SK-N-SH (cell line): Measurements from ENCODE around the gene PEAK1. TPM values are rescaled to one million over a fixed set of nuclear protein-coding genes. Genes with fewer than 3 reads are reported as not detected.

ENCODE experiments used
- CTCF ChIA-PET: fragments of 300-600, 350-600 bp; formaldehyde crosslinking; extraction: SDS; loops from one replicate; lab custom pipeline; 2021; lab: Yijun Ruan, JAX
- POLR2A ChIA-PET: fragments of 350-600 bp; sonication (Branson Sonifier 250); formaldehyde crosslinking; extraction: SDS; loops from one replicate; lab custom pipeline; 2020; ENCODE audit warnings: antibody characterized with exemption, inconsistent platforms; lab: Yijun Ruan, JAX
- DNase-seq: peaks from one replicate; pipeline ENCODE4 v3.0.0; 2012
- H2AFZ ChIP-seq: fragments of 200-600 bp; sonication (generic); 2 replicates; pipeline ENCODE4 v1.8.1; 2016; ENCODE audit warnings: antibody characterized with exemption, mild to moderate bottlenecking, low read depth
- H3F3A ChIP-seq: fragments of 200-600 bp; sonication (generic); replicated peaks from 2 replicates; pipeline ENCODE3; 2016; ENCODE audit warnings: antibody characterized with exemption, mild to moderate bottlenecking; ENCODE audit not compliant: insufficient read depth
- H3K27ac ChIP-seq, 2 experiments: fragments of 200-500 bp in 1 of 2; fragments of 200-600 bp in 1 of 2; sonication (Bioruptor generic) in 1 of 2; sonication (generic), shearing (Covaris generic) in 1 of 2; 2 replicates each; pipeline versions ENCODE4 v1.5.1 to v1.6.1; 2014 to 2016; ENCODE audit warnings: low read depth in 2 of 2, inconsistent platforms in 1 of 2, low read length in 1 of 2, mild to moderate bottlenecking in 1 of 2, mixed read lengths in 1 of 2
- H3K27me3 ChIP-seq: fragments of 200-600 bp; sonication (generic), shearing (Covaris generic); 2 replicates; pipeline ENCODE4 v1.6.1; 2016; ENCODE audit warnings: mixed run types; ENCODE audit not compliant: insufficient read depth
- H3K36me3 ChIP-seq, 2 experiments: fragments of 200-500 bp in 1 of 2; fragments of 200-600 bp in 1 of 2; sonication (Bioruptor generic) in 1 of 2; sonication (generic) in 1 of 2; replicated peaks in 1 of 2; 2 replicates each; pipeline versions ENCODE3 to v1.5.1; 2014 to 2016; ENCODE audit warnings: low read length in 1 of 2, mild to moderate bottlenecking in 1 of 2; ENCODE audit not compliant: insufficient read depth in 2 of 2, control insufficient read depth in 1 of 2
- H3K4me1 ChIP-seq, 2 experiments: fragments of 200-500 bp in 1 of 2; fragments of 200-600 bp in 1 of 2; sonication (Bioruptor generic) in 1 of 2; sonication (generic), shearing (Covaris generic) in 1 of 2; 2 replicates each; pipeline versions ENCODE4 v1.5.1 to v1.6.1; 2014 to 2016; ENCODE audit warnings: low read depth in 1 of 2, low read length in 1 of 2, mixed run types in 1 of 2; ENCODE audit not compliant: insufficient read depth in 2 of 2, control insufficient read depth in 1 of 2
- H3K4me2 ChIP-seq: fragments of 200-600 bp; sonication (generic), shearing (Covaris generic); 2 replicates; pipeline ENCODE4 v1.6.1; 2017; ENCODE audit warnings: mixed run types
- H3K4me3 ChIP-seq, 2 experiments: fragments of 200-500 bp in 1 of 2; fragments of 200-600 bp in 1 of 2; sonication (Bioruptor generic) in 1 of 2; sonication (generic), shearing (Covaris generic) in 1 of 2; 2 replicates each; pipeline versions ENCODE4 v1.5.1 to v1.8.1; 2014 to 2016; ENCODE audit warnings: low read depth in 2 of 2, inconsistent platforms in 1 of 2, low read length in 1 of 2, mild to moderate bottlenecking in 1 of 2, mixed read lengths in 1 of 2, moderate library complexity in 1 of 2
- H3K79me2 ChIP-seq: fragments of 200-600 bp; sonication (generic); 2 replicates; pipeline ENCODE4 v1.8.1; 2017; ENCODE audit warnings: mild to moderate bottlenecking; ENCODE audit not compliant: insufficient read depth
- H3K9ac ChIP-seq: fragments of 200-600 bp; sonication (generic); 2 replicates; pipeline ENCODE4 v1.6.1; 2017; ENCODE audit warnings: mixed run types
- H3K9me2 ChIP-seq: fragments of 200-600 bp; sonication (generic); 2 replicates; pipeline ENCODE4 v1.6.1; 2017; ENCODE audit warnings: mixed run types
- H3K9me3 ChIP-seq: fragments of 200-600 bp; sonication (generic); 2 replicates; pipeline ENCODE4 v1.6.1; 2017; ENCODE audit warnings: mixed run types, mild to moderate bottlenecking, moderate library complexity
- H4K20me1 ChIP-seq: fragments of 200-600 bp; sonication (generic); 2 replicates; pipeline ENCODE4 v1.6.1; 2017; ENCODE audit warnings: mild to moderate bottlenecking, mixed run types; ENCODE audit not compliant: insufficient read depth
- ELF1 ChIP-seq: IDR thresholded peaks from 2 replicates; pipeline ENCODE4 v1.4.0; 2012
- GABPA ChIP-seq: IDR thresholded peaks from 2 replicates; pipeline ENCODE4 v1.4.0; 2012; ENCODE audit warnings: low read depth, mild to moderate bottlenecking
- GATA2 ChIP-seq: sonication (generic); formaldehyde crosslinking; IDR thresholded peaks from 2 replicates; pipeline ENCODE4 v1.5.0; 2020; ENCODE audit warnings: mild to moderate bottlenecking, missing genetic modification reagents
- MXI1 ChIP-seq: IDR thresholded peaks from 2 replicates; pipeline ENCODE4 v1.6.1; 2012; ENCODE audit warnings: mild to moderate bottlenecking, low read depth, low read length, improper control_type of control experiment
- NFIC ChIP-seq: IDR thresholded peaks from 2 replicates; pipeline ENCODE4 v1.4.0; 2012; ENCODE audit warnings: borderline replicate concordance
- NRF1 ChIP-seq: IDR thresholded peaks from 2 replicates; pipeline ENCODE4 v1.6.1; 2012; ENCODE audit warnings: low read depth, mild to moderate bottlenecking, low read length
- POLR2AphosphoS5 ChIP-seq: IDR thresholded peaks from 2 replicates; pipeline ENCODE4 v1.6.1; 2012; ENCODE audit warnings: low read depth, low read length
- RCOR1 ChIP-seq: fragments of 150-350 bp; IDR thresholded peaks from 2 replicates; pipeline ENCODE4 v1.6.1; 2017; ENCODE audit warnings: antibody characterized with exemption, low read length
- RXRA ChIP-seq: IDR thresholded peaks from 2 replicates; pipeline ENCODE4 v1.4.0; 2012; ENCODE audit warnings: low read depth, mild to moderate bottlenecking, borderline replicate concordance
- SMC3 ChIP-seq: IDR thresholded peaks from 2 replicates; pipeline ENCODE4 v1.6.1; 2012; ENCODE audit warnings: low read depth, low read length, improper control_type of control experiment
- TCF12 ChIP-seq: IDR thresholded peaks from 2 replicates; pipeline ENCODE4 v1.4.0; 2012
- TEAD4 ChIP-seq: IDR thresholded peaks from 2 replicates; pipeline ENCODE4 v1.4.0; 2012; ENCODE audit warnings: mild to moderate bottlenecking, borderline replicate concordance; ENCODE audit not compliant: insufficient read depth
- YY1 ChIP-seq: IDR thresholded peaks from 2 replicates; pipeline ENCODE4 v1.4.0; 2012; ENCODE audit warnings: low read depth, mild to moderate bottlenecking
- WGBS: methylation state at CpG from one replicate; pipeline ENCODE4 v1.1.6; 2017; ENCODE audit warnings: low lambda C conversion rate; 5-methylcytosine and 5-hydroxymethylcytosine counted together
- polyA plus RNA-seq, 3 experiments: library from polyadenylated mRNA; depleted of rRNA; stranded (reverse); fragments of >200 nt; gene quantifications; 2 replicates each; pipeline ENCODE4 v1.2.3, GENCODE V29; 2012
- TF ChIP-seq, protein P1 (sequence below): IDR thresholded peaks from 2 replicates; pipeline ENCODE4 v1.4.0; 2012; ENCODE audit warnings: low read depth
- TF ChIP-seq, protein P2 (sequence below): IDR thresholded peaks from 2 replicates; pipeline ENCODE4 v1.6.1; 2012; ENCODE audit warnings: mild to moderate bottlenecking, low read depth, low read length, moderate library complexity
- TF ChIP-seq, protein P3 (sequence below): fragments of 200-600 bp; sonication (generic); IDR thresholded peaks from 2 replicates; pipeline ENCODE4 v1.6.1; 2017; ENCODE audit warnings: antibody characterized with exemption, mild to moderate bottlenecking, moderate library complexity

PEAK1 gene
- polyA plus RNA-seq, 1 of the 3 experiments (the other 2 are of a cell fraction) = 9.0 TPM

DNA sequence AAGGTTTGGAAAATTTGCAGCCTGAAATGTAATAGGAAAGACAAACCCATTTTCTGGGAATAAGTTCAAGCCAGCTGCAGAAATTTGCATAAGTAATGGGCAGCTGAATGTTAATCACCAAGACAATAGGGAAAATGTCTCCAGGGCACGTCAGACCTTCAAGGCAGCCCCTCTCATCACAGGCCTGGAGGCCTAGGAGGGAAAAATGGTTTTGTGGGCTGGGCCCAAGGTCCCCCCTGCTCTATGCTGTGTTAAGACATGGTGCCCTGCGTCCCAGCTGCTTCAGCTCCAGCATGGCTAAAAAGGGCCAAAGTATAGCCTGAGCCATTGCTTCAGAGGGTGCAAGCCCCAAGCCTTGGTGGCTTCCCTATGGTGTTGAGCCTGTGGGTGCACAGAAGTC lies 184.3 kb downstream of the PEAK1 start:
- 87% methylated on average over 2 of the region's 2 CpGs for WGBS
- no peak overlapping the region for H2AFZ ChIP-seq
- H3K4me1 ChIP-seq = no peaks in the 10 kb centered on the region; a peak in 1 of 4 replicates
- no peak overlapping the region for H3K4me3 ChIP-seq
- H3K9ac ChIP-seq = no peak overlapping the region
- H3K9me2 ChIP-seq = no peaks in the 10 kb centered on the region; the same call in 1 of the 2 replicates
- no peak for DNase-seq
- H3K27me3 ChIP-seq = no peaks in the 10 kb centered on the region
- no peak overlapping the region for H3K27ac ChIP-seq
- H3K36me3 ChIP-seq = peaks cover 3 to 34% of the 10 kb centered on the region in 2 experiments
- no peaks in the 10 kb centered on the region for H4K20me1 ChIP-seq
- H3K79me2 ChIP-seq = peaks cover 6% of the 10 kb centered on the region; the same call in 1 of the 2 replicates
- H3K4me2 ChIP-seq = no peak overlapping the region
- no peaks in the 10 kb centered on the region for H3K9me3 ChIP-seq
- TF ChIP-seq, protein P1, sequence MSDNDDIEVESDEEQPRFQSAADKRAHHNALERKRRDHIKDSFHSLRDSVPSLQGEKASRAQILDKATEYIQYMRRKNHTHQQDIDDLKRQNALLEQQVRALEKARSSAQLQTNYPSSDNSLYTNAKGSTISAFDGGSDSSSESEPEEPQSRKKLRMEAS = no peak
- TF ChIP-seq RCOR1 (no peak), SMC3 (no peak), TCF12 (no peak), NFIC (no peak), NRF1 (no peak), TEAD4 (no peak), POLR2AphosphoS5 (no peak), GABPA (no peak), GATA2 (CRISPR knock-in tag) (no peak), YY1 (no peak), RXRA (no peak), MXI1 (no peak), ELF1 (no peak)
- TF ChIP-seq, protein P2, sequence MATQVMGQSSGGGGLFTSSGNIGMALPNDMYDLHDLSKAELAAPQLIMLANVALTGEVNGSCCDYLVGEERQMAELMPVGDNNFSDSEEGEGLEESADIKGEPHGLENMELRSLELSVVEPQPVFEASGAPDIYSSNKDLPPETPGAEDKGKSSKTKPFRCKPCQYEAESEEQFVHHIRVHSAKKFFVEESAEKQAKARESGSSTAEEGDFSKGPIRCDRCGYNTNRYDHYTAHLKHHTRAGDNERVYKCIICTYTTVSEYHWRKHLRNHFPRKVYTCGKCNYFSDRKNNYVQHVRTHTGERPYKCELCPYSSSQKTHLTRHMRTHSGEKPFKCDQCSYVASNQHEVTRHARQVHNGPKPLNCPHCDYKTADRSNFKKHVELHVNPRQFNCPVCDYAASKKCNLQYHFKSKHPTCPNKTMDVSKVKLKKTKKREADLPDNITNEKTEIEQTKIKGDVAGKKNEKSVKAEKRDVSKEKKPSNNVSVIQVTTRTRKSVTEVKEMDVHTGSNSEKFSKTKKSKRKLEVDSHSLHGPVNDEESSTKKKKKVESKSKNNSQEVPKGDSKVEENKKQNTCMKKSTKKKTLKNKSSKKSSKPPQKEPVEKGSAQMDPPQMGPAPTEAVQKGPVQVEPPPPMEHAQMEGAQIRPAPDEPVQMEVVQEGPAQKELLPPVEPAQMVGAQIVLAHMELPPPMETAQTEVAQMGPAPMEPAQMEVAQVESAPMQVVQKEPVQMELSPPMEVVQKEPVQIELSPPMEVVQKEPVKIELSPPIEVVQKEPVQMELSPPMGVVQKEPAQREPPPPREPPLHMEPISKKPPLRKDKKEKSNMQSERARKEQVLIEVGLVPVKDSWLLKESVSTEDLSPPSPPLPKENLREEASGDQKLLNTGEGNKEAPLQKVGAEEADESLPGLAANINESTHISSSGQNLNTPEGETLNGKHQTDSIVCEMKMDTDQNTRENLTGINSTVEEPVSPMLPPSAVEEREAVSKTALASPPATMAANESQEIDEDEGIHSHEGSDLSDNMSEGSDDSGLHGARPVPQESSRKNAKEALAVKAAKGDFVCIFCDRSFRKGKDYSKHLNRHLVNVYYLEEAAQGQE = no peak
- TF ChIP-seq, protein P3, sequence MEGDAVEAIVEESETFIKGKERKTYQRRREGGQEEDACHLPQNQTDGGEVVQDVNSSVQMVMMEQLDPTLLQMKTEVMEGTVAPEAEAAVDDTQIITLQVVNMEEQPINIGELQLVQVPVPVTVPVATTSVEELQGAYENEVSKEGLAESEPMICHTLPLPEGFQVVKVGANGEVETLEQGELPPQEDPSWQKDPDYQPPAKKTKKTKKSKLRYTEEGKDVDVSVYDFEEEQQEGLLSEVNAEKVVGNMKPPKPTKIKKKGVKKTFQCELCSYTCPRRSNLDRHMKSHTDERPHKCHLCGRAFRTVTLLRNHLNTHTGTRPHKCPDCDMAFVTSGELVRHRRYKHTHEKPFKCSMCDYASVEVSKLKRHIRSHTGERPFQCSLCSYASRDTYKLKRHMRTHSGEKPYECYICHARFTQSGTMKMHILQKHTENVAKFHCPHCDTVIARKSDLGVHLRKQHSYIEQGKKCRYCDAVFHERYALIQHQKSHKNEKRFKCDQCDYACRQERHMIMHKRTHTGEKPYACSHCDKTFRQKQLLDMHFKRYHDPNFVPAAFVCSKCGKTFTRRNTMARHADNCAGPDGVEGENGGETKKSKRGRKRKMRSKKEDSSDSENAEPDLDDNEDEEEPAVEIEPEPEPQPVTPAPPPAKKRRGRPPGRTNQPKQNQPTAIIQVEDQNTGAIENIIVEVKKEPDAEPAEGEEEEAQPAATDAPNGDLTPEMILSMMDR = no peak
- CTCF ChIA-PET = no interaction called here
- no peaks in the 10 kb centered on the region for H3F3A ChIP-seq
- POLR2A ChIA-PET = no interaction called here
